ENCODE measurements around the gene RPLP2.

The RPLP2 gene

DNA sequence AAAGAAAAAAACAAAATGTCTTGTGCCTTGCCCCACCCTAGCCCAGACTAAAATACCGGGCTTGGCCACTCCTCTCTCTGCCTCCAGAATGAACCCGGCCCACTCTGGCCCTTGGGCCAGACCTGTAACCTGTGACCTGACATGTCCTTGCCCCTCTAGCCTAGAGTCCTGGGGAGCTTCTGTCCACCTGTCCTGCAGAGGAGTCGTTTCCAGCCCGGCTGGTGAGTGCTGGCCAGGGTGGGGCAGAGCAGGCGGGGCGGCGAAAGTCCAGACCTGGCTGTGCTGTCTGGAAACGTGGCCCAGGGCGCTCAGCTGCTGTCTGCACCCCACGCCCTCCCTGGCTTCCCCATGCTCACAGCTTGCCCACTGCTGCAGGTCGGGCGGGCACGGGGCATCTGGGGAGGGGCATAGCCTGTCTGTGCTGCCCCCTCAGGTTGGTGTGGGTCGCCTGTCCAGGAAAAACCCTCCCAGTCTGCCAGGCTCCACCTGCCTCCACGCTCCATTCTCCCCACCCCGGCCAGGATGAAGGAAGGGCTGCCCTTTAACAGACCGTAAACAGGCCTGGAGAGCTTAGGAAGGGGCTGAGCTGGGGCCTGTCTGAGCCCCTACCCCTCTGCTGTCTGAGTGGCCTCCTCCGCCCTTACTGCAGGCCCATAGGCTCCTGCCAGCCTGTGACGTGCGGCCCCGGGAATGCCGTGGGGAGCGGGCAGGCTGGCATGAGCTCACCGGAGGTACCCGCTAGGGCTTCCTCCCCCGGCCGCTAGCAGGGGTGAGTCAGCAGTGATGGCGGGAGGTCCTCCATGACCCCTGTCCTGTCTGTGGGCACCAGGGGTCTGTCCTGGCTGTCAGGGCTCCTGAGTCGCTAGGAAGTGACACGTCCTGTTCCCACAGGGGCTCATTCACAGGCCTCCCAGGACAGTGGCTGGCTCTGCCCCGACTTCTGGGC is 24.9 kb downstream of the RPLP2 start (continued):
- TF ChIP-seq, protein P1, sequence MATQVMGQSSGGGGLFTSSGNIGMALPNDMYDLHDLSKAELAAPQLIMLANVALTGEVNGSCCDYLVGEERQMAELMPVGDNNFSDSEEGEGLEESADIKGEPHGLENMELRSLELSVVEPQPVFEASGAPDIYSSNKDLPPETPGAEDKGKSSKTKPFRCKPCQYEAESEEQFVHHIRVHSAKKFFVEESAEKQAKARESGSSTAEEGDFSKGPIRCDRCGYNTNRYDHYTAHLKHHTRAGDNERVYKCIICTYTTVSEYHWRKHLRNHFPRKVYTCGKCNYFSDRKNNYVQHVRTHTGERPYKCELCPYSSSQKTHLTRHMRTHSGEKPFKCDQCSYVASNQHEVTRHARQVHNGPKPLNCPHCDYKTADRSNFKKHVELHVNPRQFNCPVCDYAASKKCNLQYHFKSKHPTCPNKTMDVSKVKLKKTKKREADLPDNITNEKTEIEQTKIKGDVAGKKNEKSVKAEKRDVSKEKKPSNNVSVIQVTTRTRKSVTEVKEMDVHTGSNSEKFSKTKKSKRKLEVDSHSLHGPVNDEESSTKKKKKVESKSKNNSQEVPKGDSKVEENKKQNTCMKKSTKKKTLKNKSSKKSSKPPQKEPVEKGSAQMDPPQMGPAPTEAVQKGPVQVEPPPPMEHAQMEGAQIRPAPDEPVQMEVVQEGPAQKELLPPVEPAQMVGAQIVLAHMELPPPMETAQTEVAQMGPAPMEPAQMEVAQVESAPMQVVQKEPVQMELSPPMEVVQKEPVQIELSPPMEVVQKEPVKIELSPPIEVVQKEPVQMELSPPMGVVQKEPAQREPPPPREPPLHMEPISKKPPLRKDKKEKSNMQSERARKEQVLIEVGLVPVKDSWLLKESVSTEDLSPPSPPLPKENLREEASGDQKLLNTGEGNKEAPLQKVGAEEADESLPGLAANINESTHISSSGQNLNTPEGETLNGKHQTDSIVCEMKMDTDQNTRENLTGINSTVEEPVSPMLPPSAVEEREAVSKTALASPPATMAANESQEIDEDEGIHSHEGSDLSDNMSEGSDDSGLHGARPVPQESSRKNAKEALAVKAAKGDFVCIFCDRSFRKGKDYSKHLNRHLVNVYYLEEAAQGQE (tag by site-specific recombination; IDR thresholded peaks at IDR 0.05), result no peak
- no peak for TF ChIP-seq ZNF416 (tag by site-specific recombination; IDR thresholded peaks at IDR 0.05)
- TF ChIP-seq, protein P2, sequence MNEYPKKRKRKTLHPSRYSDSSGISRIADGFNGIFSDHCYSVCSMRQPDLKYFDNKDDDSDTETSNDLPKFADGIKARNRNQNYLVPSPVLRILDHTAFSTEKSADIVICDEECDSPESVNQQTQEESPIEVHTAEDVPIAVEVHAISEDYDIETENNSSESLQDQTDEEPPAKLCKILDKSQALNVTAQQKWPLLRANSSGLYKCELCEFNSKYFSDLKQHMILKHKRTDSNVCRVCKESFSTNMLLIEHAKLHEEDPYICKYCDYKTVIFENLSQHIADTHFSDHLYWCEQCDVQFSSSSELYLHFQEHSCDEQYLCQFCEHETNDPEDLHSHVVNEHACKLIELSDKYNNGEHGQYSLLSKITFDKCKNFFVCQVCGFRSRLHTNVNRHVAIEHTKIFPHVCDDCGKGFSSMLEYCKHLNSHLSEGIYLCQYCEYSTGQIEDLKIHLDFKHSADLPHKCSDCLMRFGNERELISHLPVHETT (tag by site-specific recombination; IDR thresholded peaks at IDR 0.05), result no peak
- TF ChIP-seq, protein P3, sequence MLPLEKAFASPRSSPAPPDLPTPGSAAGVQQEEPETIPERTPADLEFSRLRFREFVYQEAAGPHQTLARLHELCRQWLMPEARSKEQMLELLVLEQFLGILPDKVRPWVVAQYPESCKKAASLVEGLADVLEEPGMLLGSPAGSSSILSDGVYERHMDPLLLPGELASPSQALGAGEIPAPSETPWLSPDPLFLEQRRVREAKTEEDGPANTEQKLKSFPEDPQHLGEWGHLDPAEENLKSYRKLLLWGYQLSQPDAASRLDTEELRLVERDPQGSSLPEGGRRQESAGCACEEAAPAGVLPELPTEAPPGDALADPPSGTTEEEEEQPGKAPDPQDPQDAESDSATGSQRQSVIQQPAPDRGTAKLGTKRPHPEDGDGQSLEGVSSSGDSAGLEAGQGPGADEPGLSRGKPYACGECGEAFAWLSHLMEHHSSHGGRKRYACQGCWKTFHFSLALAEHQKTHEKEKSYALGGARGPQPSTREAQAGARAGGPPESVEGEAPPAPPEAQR (tag by site-specific recombination; IDR thresholded peaks at IDR 0.05), result no peak
- no peak for TF ChIP-seq ZXDB (tag by site-specific recombination; IDR thresholded peaks at IDR 0.05)
- peak; percentile 37 for TF ChIP-seq SP2 (tag by site-specific recombination; IDR thresholded peaks at IDR 0.05)
- TF ChIP-seq KLF8 (tag by site-specific recombination; IDR thresholded peaks at IDR 0.05), result peak; percentile 26
- 0 out of 2 replicates have a peak, but pooled peaks have one; percentile 35 for TF ChIP-seq ZNF660 (tag by site-specific recombination; IDR thresholded peaks at IDR 0.05)
- no peak for TF ChIP-seq ZNF23 (tag by site-specific recombination; IDR thresholded peaks at IDR 0.05; ENCODE audit: borderline replicate concordance)
- peak; percentile 68; the same call in 1 of the 2 replicates for TF ChIP-seq ZIC2 (tag by site-specific recombination; IDR thresholded peaks at IDR 0.05)
- TF ChIP-seq ZNF529 (tag by site-specific recombination; IDR thresholded peaks at IDR 0.05; ENCODE audit: insufficient replicate concordance), result no peak
- TF ChIP-seq ZNF747 (tag by site-specific recombination; IDR thresholded peaks at IDR 0.05), result no peak
- no peak for TF ChIP-seq ZNF658 (tag by site-specific recombination; IDR thresholded peaks at IDR 0.05)
- no peak for TF ChIP-seq ZNF16 (tag by site-specific recombination; IDR thresholded peaks at IDR 0.05; ENCODE audit: low read depth)
- peak; percentile 25; the same call in 1 of the 2 replicates for TF ChIP-seq GLIS1 (tag by site-specific recombination; IDR thresholded peaks at IDR 0.05)
- peak; percentile 38; the same call in 1 of the 2 replicates for TF ChIP-seq ZFHX2 (tag by site-specific recombination; conservative IDR thresholded peaks at IDR 0.05)
- TF ChIP-seq, protein P4, sequence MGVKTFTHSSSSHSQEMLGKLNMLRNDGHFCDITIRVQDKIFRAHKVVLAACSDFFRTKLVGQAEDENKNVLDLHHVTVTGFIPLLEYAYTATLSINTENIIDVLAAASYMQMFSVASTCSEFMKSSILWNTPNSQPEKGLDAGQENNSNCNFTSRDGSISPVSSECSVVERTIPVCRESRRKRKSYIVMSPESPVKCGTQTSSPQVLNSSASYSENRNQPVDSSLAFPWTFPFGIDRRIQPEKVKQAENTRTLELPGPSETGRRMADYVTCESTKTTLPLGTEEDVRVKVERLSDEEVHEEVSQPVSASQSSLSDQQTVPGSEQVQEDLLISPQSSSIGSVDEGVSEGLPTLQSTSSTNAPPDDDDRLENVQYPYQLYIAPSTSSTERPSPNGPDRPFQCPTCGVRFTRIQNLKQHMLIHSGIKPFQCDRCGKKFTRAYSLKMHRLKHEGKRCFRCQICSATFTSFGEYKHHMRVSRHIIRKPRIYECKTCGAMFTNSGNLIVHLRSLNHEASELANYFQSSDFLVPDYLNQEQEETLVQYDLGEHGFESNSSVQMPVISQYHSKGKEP (tag by site-specific recombination; IDR thresholded peaks at IDR 0.05), result no peak
- TF ChIP-seq ZBTB17 (tag by site-specific recombination; IDR thresholded peaks at IDR 0.05), result 0 out of 2 replicates have a peak, but pooled peaks have one; percentile 1
- no peak for TF ChIP-seq ZNF10 (tag by site-specific recombination; IDR thresholded peaks at IDR 0.05)
- TF ChIP-seq ZNF223 (tag by site-specific recombination; IDR thresholded peaks at IDR 0.05), result no peak
- TF ChIP-seq, protein P5, sequence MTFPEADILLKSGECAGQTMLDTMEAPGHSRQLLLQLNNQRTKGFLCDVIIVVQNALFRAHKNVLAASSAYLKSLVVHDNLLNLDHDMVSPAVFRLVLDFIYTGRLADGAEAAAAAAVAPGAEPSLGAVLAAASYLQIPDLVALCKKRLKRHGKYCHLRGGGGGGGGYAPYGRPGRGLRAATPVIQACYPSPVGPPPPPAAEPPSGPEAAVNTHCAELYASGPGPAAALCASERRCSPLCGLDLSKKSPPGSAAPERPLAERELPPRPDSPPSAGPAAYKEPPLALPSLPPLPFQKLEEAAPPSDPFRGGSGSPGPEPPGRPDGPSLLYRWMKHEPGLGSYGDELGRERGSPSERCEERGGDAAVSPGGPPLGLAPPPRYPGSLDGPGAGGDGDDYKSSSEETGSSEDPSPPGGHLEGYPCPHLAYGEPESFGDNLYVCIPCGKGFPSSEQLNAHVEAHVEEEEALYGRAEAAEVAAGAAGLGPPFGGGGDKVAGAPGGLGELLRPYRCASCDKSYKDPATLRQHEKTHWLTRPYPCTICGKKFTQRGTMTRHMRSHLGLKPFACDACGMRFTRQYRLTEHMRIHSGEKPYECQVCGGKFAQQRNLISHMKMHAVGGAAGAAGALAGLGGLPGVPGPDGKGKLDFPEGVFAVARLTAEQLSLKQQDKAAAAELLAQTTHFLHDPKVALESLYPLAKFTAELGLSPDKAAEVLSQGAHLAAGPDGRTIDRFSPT (tag by site-specific recombination; IDR thresholded peaks at IDR 0.05), result peak; percentile 81
- TF ChIP-seq BCL11B (tag by site-specific recombination; IDR thresholded peaks at IDR 0.05; ENCODE audit: low read depth), result 0 out of 2 replicates have a peak, but pooled peaks have one; percentile 2
- TF ChIP-seq GLIS2 (tag by site-specific recombination; IDR thresholded peaks at IDR 0.05), result peak; percentile 76

All from HEK293 (cell line).